Cardiac fibroblast (primary cell): ENCODE results near the gene SERPINA4.

Source experiments
- DNase-seq, 2 donors: peaks; one replicate each; pipeline versions ENCODE4 v3.0.0 to v3.0.0-alpha.2; 2010; ENCODE audit warnings: low read depth in 2 of 2
- H3K4me3 ChIP-seq, 2 donors: replicated peaks in 1 of 2; 1 replicate in 1 of 2; 2 replicates in 1 of 2; pipeline ENCODE4 v1.5.1; 2011; ENCODE audit warnings: low read depth in 2 of 2, low read length in 2 of 2, mild to moderate bottlenecking in 2 of 2, moderate library complexity in 1 of 2
- CTCF ChIP-seq: IDR thresholded peaks from one replicate; pipeline ENCODE4 v1.5.1; 2011; ENCODE audit warnings: low read depth, mild to moderate bottlenecking, low read length, inconsistent platforms

SERPINA4 gene

GRCh38 chr14:94588311-94588710, 27.1 kb downstream of the SERPINA4 start:
- H3K4me3 ChIP-seq, result no peak overlapping the region
- peak in 1 of 2 donors; percentile 47 for DNase-seq
- TF ChIP-seq CTCF, result no peak

GRCh38 chr14:94591073-94591472, 29.8 kb downstream of the SERPINA4 start:
- no peak for DNase-seq
- no peak overlapping the region for H3K4me3 ChIP-seq
- TF ChIP-seq CTCF, result no peak

- no peak for DNase-seq
These were observed 30.6 kb downstream of the SERPINA4 start for GRCh38 chr14:94591871-94592270.

GRCh38 chr14:94592457-94592856, 31.2 kb downstream of the SERPINA4 start:
- no peak for TF ChIP-seq CTCF
- DNase-seq, result no peak
- no peak overlapping the region for H3K4me3 ChIP-seq

More at GRCh38 chr14:94591871-94592270, 30.6 kb downstream of the SERPINA4 start:
- H3K4me3 ChIP-seq, result no peak overlapping the region
- TF ChIP-seq CTCF, result no peak

GRCh38 chr14:94593376-94593748, 32.1 kb downstream of the SERPINA4 start:
- no peak overlapping the region for H3K4me3 ChIP-seq
- DNase-seq, result no peak
- TF ChIP-seq CTCF, result no peak

GRCh38 chr14:94593749-94594431, 32.6 kb downstream of the SERPINA4 start:
- DNase-seq, result peak in 1 of 2 donors; percentile 25
- no peak overlapping the region for H3K4me3 ChIP-seq
- TF ChIP-seq CTCF, result no peak

- no peak overlapping the region for H3K4me3 ChIP-seq
- no peak for TF ChIP-seq CTCF
- DNase-seq, result no peak
These were observed 33.2 kb downstream of the SERPINA4 start for GRCh38 chr14:94594441-94594840.
